Gastroesophageal sphincter (tissue), 4 donors: ENCODE results near the gene GALNT18. TPM values are rescaled to one million over a fixed set of nuclear protein-coding genes. Genes with fewer than 3 reads are reported as not detected.

Source experiments
- ATAC-seq: fragments of 150-250 bp; one replicate; pipeline ENCODE4 v1.9.1; 2016; ENCODE audit warnings: mild to moderate bottlenecking, moderate library complexity
- H3K27ac ChIP-seq, 4 donors: fragments of 200-600 bp; sonication (generic) in 3 of 4; 1 replicate in 3 of 4; 2 replicates in 1 of 4; pipeline ENCODE4 v1.5.1; 2016 to 2019
- H3K27me3 ChIP-seq: fragments of 200-600 bp; sonication (generic); one replicate; pipeline ENCODE4 v1.5.1; 2019
- H3K36me3 ChIP-seq, 2 donors: fragments of 200-600 bp; sonication (generic); one replicate each; pipeline ENCODE4 v1.5.1; 2019; ENCODE audit warnings: control low read depth in 1 of 2
- H3K4me1 ChIP-seq, 3 donors: fragments of 200-600 bp; sonication (generic); 1 replicate in 2 of 3; 2 replicates in 1 of 3; pipeline ENCODE4 v1.5.1; 2016 to 2019; ENCODE audit warnings: control low read depth in 2 of 3
- H3K4me3 ChIP-seq, 2 donors: fragments of 200-600 bp; sonication (generic); one replicate each; pipeline ENCODE4 v1.5.1; 2019; ENCODE audit warnings: mild to moderate bottlenecking in 1 of 2, moderate library complexity in 1 of 2
- H3K9me3 ChIP-seq, 3 donors: fragments of 200-600 bp; sonication (generic); one replicate each; pipeline ENCODE4 v1.5.1; 2017 to 2019; ENCODE audit warnings: control low read depth in 2 of 3
- EP300 ChIP-seq: sonication (generic); formaldehyde crosslinking; IDR thresholded peaks from one replicate; pipeline ENCODE4 v1.6.1; 2017; ENCODE audit warnings: antibody characterized with exemption, mild to moderate bottlenecking
- POLR2A ChIP-seq, 2 donors: fragments of 450-650 bp; IDR thresholded peaks; one replicate each; pipeline ENCODE4 v1.6.1; 2017; ENCODE audit warnings: antibody characterized with exemption in 2 of 2, mild to moderate bottlenecking in 2 of 2, moderate library complexity in 1 of 2
- POLR2AphosphoS5 ChIP-seq: sonication (generic); formaldehyde crosslinking; IDR thresholded peaks from one replicate; pipeline ENCODE4 v1.6.1; 2017; ENCODE audit warnings: antibody characterized with exemption
- WGBS, 2 donors: methylation state at CpG; one replicate each; pipeline ENCODE4 v1.1.5; 2018; ENCODE audit warnings: low coverage in 1 of 2; 5-methylcytosine and 5-hydroxymethylcytosine counted together
- total RNA-seq, 4 donors: library from RNA; depleted of rRNA; stranded (reverse); fragments of >200 nt; gene quantifications; one replicate each; pipeline ENCODE4 v1.1.0, GENCODE V29; 2016
- TF ChIP-seq, protein P1 (sequence below), 4 experiments: fragments of 200-600 bp in 2 of 4; fragments of 450-650 bp in 2 of 4; sonication (generic) in 1 of 4; IDR thresholded peaks; one replicate each; pipeline ENCODE4 v1.5.1; 2017 to 2019; ENCODE audit warnings: antibody characterized with exemption in 4 of 4, mild to moderate bottlenecking in 2 of 4, moderate library complexity in 2 of 4

GALNT18 gene
- total RNA-seq, 4 donors from 2014 or later, result 16.0 to 65.6 (median 35.2) TPM

DNA sequence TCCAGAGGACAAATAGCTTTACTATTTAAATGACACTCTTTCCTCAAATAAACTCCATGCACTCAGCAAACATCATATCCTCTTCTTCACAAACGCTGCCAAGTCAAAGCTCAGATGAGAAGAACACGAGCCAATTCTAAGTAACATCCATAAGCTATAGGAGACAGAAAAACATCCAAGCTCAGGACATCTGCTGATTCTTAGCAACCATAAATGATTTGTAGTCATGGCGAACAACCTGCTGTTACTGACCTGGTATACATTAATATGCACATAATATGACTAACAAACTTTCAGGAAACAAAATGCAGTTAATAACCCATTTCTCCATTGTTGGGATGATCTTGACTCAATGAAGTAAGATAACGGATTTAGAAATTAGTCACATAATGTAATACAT is 6.7 kb downstream of the GALNT18 start:
- ATAC-seq, result no peak
- no peak overlapping the region for H3K27ac ChIP-seq
- WGBS, 2 donors, result 48 to 74% methylated on average over 4 of the region's 4 CpGs
- no peaks in the 10 kb centered on the region for H3K36me3 ChIP-seq
- TF ChIP-seq POLR2A (IDR thresholded peaks at IDR 0.05) (no peak), EP300 (no peak)
- no peaks in the 10 kb centered on the region for H3K9me3 ChIP-seq
- no peak overlapping the region for H3K4me3 ChIP-seq
- no peaks in the 10 kb centered on the region for H3K27me3 ChIP-seq
- peaks cover 0 to 94% (median 19%) of the 10 kb centered on the region in 3 donors for H3K4me1 ChIP-seq

DNA sequence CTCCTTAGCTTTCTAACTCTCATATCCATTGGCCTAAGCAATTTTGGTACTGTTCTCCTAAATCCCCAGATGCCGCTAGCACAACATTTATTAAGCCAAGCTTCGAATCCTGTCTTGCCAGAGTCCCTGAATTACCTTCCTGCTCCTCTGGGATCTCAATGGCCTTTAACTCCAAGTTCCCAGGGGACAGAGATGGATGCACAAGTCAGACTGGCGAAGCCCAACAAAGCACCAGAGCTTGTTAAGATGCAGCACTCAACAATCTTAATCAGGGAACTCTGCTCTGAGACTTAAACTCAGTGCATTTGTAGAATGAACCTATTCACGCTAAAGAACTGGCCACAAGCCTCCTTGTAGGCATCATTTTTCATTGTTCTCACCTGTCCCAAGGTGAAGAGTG is 9.4 kb downstream of the GALNT18 start:
- no peak for ATAC-seq
- no peak overlapping the region for H3K4me3 ChIP-seq
- no peaks in the 10 kb centered on the region for H3K9me3 ChIP-seq
- TF ChIP-seq POLR2A (IDR thresholded peaks at IDR 0.05) (no peak), EP300 (no peak), POLR2AphosphoS5 (no peak)
- TF ChIP-seq, protein P1, sequence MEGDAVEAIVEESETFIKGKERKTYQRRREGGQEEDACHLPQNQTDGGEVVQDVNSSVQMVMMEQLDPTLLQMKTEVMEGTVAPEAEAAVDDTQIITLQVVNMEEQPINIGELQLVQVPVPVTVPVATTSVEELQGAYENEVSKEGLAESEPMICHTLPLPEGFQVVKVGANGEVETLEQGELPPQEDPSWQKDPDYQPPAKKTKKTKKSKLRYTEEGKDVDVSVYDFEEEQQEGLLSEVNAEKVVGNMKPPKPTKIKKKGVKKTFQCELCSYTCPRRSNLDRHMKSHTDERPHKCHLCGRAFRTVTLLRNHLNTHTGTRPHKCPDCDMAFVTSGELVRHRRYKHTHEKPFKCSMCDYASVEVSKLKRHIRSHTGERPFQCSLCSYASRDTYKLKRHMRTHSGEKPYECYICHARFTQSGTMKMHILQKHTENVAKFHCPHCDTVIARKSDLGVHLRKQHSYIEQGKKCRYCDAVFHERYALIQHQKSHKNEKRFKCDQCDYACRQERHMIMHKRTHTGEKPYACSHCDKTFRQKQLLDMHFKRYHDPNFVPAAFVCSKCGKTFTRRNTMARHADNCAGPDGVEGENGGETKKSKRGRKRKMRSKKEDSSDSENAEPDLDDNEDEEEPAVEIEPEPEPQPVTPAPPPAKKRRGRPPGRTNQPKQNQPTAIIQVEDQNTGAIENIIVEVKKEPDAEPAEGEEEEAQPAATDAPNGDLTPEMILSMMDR (IDR thresholded peaks at IDR 0.05), result no peak
- WGBS, 2 donors, result 92% methylated on average over 3 of the region's 4 CpGs; no CpG with 5 or more reads in 1 of the 2 donors
- peaks cover 0 to 88% (median 15%) of the 10 kb centered on the region in 3 donors for H3K4me1 ChIP-seq
- H3K27ac ChIP-seq, result peak overlapping the region in 1 of 4 donors; percentile 70
- H3K27me3 ChIP-seq, result no peaks in the 10 kb centered on the region
- H3K36me3 ChIP-seq, result no peaks in the 10 kb centered on the region

DNA sequence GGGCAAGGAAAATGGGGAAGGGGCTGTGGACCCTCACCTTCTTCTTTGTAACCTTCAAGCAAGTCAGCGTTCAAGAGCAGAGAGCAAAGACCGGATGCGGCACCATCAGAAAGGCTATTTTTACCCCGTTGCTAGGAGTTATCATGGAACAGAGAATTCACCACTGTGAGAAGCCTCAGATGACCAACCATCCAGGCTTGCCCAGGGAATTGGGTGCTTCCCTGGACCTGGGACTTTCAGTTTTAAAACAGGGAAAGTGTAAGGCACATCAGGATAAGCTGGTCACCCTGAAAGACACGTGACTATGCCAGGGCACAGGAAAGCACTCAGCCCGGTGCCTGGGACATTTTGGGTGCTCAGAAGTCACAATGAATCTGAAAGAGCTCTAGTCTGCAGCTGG is 10.4 kb downstream of the GALNT18 start:
- Histone ChIP-seq H3K9me3 (no peaks in the 10 kb centered on the region), H3K27ac (peak overlapping the region in 3 of 4 donors; percentile 9 to 70 (median 37)), H3K27me3 (no peaks in the 10 kb centered on the region), H3K36me3 (no peaks in the 10 kb centered on the region), H3K4me3 (no peak overlapping the region), H3K4me1 (peaks cover 0 to 78% (median 15%) of the 10 kb centered on the region in 3 donors)
- no peak for ATAC-seq
- WGBS, 2 donors, result 35 to 64% methylated on average over 3 to 6 of the region's 6 CpGs
- TF ChIP-seq, protein P1 (IDR thresholded peaks at IDR 0.05), result no peak
- TF ChIP-seq POLR2AphosphoS5, result no peak
- TF ChIP-seq EP300, result no peak
- no peak for TF ChIP-seq POLR2A (IDR thresholded peaks at IDR 0.05)

DNA sequence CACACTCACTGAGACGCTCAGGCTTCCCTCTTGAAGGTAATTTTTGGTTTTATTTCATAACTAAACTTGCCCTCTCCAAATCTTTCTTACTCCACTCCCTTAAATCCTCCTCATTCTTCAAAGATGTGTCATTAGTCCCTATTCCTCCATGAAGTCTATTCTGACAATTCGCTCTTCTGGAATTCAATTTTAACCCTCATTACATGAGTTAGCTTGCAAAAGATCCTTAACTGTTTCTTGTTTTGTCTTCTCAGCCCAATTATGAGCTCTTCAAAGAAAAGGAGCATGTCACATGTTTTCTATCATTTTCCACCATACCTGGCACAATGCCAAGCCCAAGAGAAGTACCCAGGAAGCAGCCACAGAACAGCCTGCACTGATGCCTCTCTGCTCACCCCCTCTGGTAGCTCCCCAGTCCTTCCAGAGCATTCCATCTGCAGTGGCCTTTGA is 13.0 kb downstream of the GALNT18 start:
- peaks cover 0 to 53% (median 10%) of the 10 kb centered on the region in 3 donors for H3K4me1 ChIP-seq
- no peak overlapping the region for H3K27ac ChIP-seq

DNA sequence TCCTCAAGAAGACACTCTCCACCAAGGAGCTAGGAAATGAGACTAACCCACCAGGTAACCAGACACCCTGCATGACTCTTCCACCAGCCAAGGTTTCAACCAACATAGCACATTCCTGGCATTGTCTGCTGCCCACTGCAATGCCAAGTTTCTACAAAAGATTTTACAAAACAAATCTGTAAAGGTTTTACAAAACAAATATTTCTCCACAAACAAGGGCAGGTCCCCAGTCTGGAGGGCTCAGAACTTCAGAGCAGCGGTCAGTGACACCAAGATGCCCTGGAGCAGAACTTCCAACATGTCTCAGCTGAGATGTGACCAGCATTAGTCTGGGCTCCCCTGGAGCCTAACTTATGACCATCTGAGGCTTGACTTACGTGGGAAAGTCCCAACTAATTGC is 14.0 kb downstream of the GALNT18 start:
- TF ChIP-seq EP300 (no peak), POLR2AphosphoS5 (no peak), POLR2A (IDR thresholded peaks at IDR 0.05) (no peak)
- TF ChIP-seq, protein P1 (IDR thresholded peaks at IDR 0.05), result no peak
- no peaks in the 10 kb centered on the region for H3K36me3 ChIP-seq
- H3K9me3 ChIP-seq, result no peaks in the 10 kb centered on the region
- no peak for ATAC-seq
- H3K4me3 ChIP-seq, result no peak overlapping the region
- no CpG with 5 or more reads among the region's 2 CpGs for WGBS, 2 donors
- H3K4me1 ChIP-seq, result peaks cover 0 to 43% (median 10%) of the 10 kb centered on the region in 3 donors
- H3K27ac ChIP-seq, result no peak overlapping the region
- no peaks in the 10 kb centered on the region for H3K27me3 ChIP-seq

More for the DNA sequence above, 13.0 kb downstream of the GALNT18 start:
- Histone ChIP-seq H3K27me3 (no peaks in the 10 kb centered on the region), H3K36me3 (no peaks in the 10 kb centered on the region), H3K4me3 (no peak overlapping the region), H3K9me3 (no peaks in the 10 kb centered on the region)
- ATAC-seq, result no peak
- TF ChIP-seq POLR2A (IDR thresholded peaks at IDR 0.05) (no peak), POLR2AphosphoS5 (no peak), EP300 (no peak)
- TF ChIP-seq, protein P1 (IDR thresholded peaks at IDR 0.05), result no peak
- WGBS, 2 donors, result 64 to 77% methylated on average over 2 of the region's 2 CpGs
